Smooth muscle cell (in vitro differentiated cells): Measurements from ENCODE around the gene TREML4. TPM values are rescaled to one million over a fixed set of nuclear protein-coding genes. Genes with fewer than 3 reads are reported as not detected.

Experiments used
- DNase-seq: peaks from one replicate; lab custom pipeline; 2025; ENCODE audit not compliant: unreplicated experiment; lab: John Stamatoyannopoulos, UW
- H2AFZ ChIP-seq: fragments of 200-600 bp; sonication (generic); 2 replicates; pipeline ENCODE4 v1.6.0; 2016; ENCODE audit warnings: antibody characterized with exemption, low read depth, mild to moderate bottlenecking
- H3F3A ChIP-seq: fragments of 200-600 bp; sonication (generic); 2 replicates; pipeline ENCODE4 v1.6.0; 2017; ENCODE audit warnings: antibody characterized with exemption, low read depth
- H3K27ac ChIP-seq: fragments of 200-600 bp; sonication (generic); 2 replicates; pipeline ENCODE4 v1.5.1; 2016; ENCODE audit warnings: low read depth, mild to moderate bottlenecking
- H3K27me3 ChIP-seq: fragments of 200-600 bp; sonication (generic); 2 replicates; pipeline ENCODE4 v1.6.1; 2016; ENCODE audit warnings: low read depth, mild to moderate bottlenecking
- H3K36me3 ChIP-seq: fragments of 200-600 bp; sonication (generic); 2 replicates; pipeline ENCODE4 v1.5.1; 2016; ENCODE audit warnings: low read depth
- H3K4me1 ChIP-seq: fragments of 200-600 bp; sonication (generic); 2 replicates; pipeline ENCODE4 v1.5.1; 2016; ENCODE audit warnings: low read depth
- H3K4me2 ChIP-seq: fragments of 200-600 bp; sonication (generic); 2 replicates; pipeline ENCODE4 v1.6.0; 2016; ENCODE audit warnings: mild to moderate bottlenecking
- H3K4me3 ChIP-seq: fragments of 200-600 bp; sonication (generic); 2 replicates; pipeline ENCODE4 v1.5.1; 2016; ENCODE audit warnings: mild to moderate bottlenecking
- H3K79me2 ChIP-seq: fragments of 200-600 bp; sonication (generic); 2 replicates; pipeline ENCODE4 v1.6.0; 2016; ENCODE audit warnings: low read depth, mild to moderate bottlenecking
- H3K9ac ChIP-seq: fragments of 200-600 bp; sonication (generic); 2 replicates; pipeline ENCODE4 v1.6.0; 2016; ENCODE audit warnings: low read depth
- H3K9me3 ChIP-seq: fragments of 200-600 bp; sonication (generic); replicated peaks from 2 replicates; pipeline ENCODE4 v1.5.1; 2016; ENCODE audit warnings: low read depth
- H4K20me1 ChIP-seq: fragments of 200-600 bp; sonication (generic); 2 replicates; pipeline ENCODE4 v1.6.0; 2016; ENCODE audit warnings: low read depth
- WGBS: methylation state at CpG from one replicate; pipeline ENCODE4 v1.1.7; 2016; ENCODE audit warnings: low lambda C conversion rate; 5-methylcytosine and 5-hydroxymethylcytosine counted together
- polyA plus RNA-seq: library from polyadenylated mRNA; unstranded; fragments of >200 nt; fragmentation: Nextera tagmentation; extraction: Ambion mirVana; gene quantifications from 2 replicates; pipeline ENCODE4 v1.2.1, GENCODE V29; 2016
- total RNA-seq: library from RNA; depleted of rRNA; stranded (reverse); fragments of >200 nt; gene quantifications from 2 replicates; pipeline ENCODE4 v1.2.3, GENCODE V29; 2014
- TF ChIP-seq, protein P1 (sequence below): fragments of 200-600 bp; sonication (generic); IDR thresholded peaks from 2 replicates; pipeline ENCODE4 v1.5.1; 2017; ENCODE audit warnings: borderline replicate concordance, mild to moderate bottlenecking, antibody characterized with exemption; ENCODE audit not compliant: insufficient read depth, poor library complexity, severe bottlenecking

The TREML4 gene
- total and polyA plus RNA-seq, 2 experiments from 2014 or later = not detected

DNA sequence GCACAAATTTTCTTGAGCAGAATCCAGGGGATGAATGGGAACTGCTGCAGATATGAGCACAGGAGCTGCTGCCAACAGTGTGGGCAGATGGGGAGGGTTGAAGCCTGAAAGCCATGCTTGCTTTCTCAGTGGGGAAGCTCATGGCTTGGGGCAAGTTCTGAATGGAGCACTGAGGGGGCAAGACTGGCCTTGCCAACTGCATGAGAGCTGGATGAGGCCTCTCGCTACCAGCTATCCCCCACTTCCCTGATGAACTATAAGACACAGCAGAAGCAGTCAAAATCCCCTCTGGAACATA, 30.0 kb downstream of the TREML4 start:
- Histone ChIP-seq H3K27ac (no peak overlapping the region), H3K4me2 (no peak overlapping the region), H4K20me1 (no peaks in the 10 kb centered on the region), H3K4me3 (no peak overlapping the region), H3K79me2 (no peaks in the 10 kb centered on the region), H3K9me3 (no peaks in the 10 kb centered on the region), H2AFZ (no peak overlapping the region), H3K27me3 (peaks cover 10% of the 10 kb centered on the region), H3F3A (peaks cover 17% of the 10 kb centered on the region), H3K36me3 (no peaks in the 10 kb centered on the region), H3K4me1 (no peaks in the 10 kb centered on the region), H3K9ac (no peak overlapping the region)
- no peak for DNase-seq
- TF ChIP-seq, protein P1, sequence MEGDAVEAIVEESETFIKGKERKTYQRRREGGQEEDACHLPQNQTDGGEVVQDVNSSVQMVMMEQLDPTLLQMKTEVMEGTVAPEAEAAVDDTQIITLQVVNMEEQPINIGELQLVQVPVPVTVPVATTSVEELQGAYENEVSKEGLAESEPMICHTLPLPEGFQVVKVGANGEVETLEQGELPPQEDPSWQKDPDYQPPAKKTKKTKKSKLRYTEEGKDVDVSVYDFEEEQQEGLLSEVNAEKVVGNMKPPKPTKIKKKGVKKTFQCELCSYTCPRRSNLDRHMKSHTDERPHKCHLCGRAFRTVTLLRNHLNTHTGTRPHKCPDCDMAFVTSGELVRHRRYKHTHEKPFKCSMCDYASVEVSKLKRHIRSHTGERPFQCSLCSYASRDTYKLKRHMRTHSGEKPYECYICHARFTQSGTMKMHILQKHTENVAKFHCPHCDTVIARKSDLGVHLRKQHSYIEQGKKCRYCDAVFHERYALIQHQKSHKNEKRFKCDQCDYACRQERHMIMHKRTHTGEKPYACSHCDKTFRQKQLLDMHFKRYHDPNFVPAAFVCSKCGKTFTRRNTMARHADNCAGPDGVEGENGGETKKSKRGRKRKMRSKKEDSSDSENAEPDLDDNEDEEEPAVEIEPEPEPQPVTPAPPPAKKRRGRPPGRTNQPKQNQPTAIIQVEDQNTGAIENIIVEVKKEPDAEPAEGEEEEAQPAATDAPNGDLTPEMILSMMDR = no peak
- WGBS = 92% methylated on average over 1 of the region's 1 CpG

DNA sequence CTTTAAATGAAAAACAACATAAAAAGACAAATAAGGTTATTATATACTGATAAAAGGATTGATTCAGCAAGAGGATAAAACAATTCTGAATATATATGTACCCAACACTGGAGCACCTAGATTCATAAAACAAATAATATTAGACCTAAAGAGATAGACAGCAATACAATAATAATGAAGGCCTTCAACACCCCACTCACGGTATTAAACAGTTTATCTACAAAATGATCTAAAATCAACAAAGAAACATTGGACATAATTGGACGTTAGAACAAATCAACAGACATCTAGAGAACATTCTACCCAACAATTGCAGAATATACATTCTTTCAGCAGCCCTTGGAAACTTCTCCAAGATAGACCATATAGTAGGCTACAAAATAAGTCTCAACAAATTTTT, 34.3 kb downstream of the TREML4 start:
- TF ChIP-seq, protein P1 = no peak
- Histone ChIP-seq H3K9ac (no peak overlapping the region), H3K79me2 (no peaks in the 10 kb centered on the region), H3K4me1 (no peaks in the 10 kb centered on the region), H3K27me3 (no peaks in the 10 kb centered on the region), H3K4me2 (no peak overlapping the region), H4K20me1 (no peaks in the 10 kb centered on the region), H3K27ac (no peak overlapping the region), H3K36me3 (no peaks in the 10 kb centered on the region), H2AFZ (no peak overlapping the region), H3K9me3 (no peaks in the 10 kb centered on the region), H3F3A (peaks cover 5% of the 10 kb centered on the region), H3K4me3 (no peak overlapping the region)
- WGBS = 68% methylated on average over 2 of the region's 2 CpGs
- DNase-seq = no peak

DNA sequence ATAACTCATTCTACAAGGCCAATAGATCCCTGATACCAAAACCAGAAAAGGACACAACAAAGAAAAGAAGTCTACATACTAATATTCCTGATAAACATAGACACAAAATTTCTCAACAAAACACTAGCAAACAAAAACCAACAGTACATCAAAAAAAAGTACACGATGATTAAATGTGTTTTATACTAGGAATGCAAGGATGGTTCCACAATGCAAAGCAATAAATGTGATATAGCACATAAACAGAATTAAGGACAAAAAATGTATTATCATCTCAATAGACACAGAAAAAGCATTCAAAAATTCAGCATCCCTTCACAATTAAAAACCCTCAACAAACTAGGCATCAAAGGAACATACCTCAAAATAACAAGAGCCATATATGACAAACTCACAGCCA, 35.1 kb downstream of the TREML4 start:
- no peak overlapping the region for H3K27ac ChIP-seq
- H2AFZ ChIP-seq = no peak overlapping the region
- TF ChIP-seq, protein P1 = no peak
- H3K79me2 ChIP-seq = no peaks in the 10 kb centered on the region
- H4K20me1 ChIP-seq = no peaks in the 10 kb centered on the region
- H3K36me3 ChIP-seq = no peaks in the 10 kb centered on the region
- no peaks in the 10 kb centered on the region for H3F3A ChIP-seq
- no peaks in the 10 kb centered on the region for H3K27me3 ChIP-seq
- H3K9me3 ChIP-seq = no peaks in the 10 kb centered on the region
- no peak overlapping the region for H3K4me3 ChIP-seq
- 92% methylated on average over 1 of the region's 1 CpG for WGBS
- H3K4me1 ChIP-seq = no peaks in the 10 kb centered on the region
- no peak overlapping the region for H3K4me2 ChIP-seq
- no peak overlapping the region for H3K9ac ChIP-seq
- DNase-seq = no peak

DNA sequence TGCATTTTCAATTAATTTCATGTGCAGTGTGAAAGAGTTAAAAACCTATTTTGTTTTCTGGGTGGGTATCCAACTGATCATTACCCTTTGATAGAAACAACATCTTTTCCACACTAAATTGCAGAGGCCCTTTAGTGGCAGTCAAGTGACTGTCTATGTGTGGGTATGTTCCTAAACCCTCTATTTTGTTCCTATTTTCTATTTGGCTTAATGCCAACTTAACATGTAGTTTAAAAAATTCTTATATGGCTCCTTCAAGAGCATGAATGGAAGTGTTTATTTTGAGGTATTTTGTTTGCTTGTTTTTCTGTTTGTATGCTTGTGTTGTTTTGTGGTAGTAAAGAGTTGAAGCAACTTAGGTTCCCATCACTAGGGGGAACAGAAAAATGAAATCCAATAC, 38.4 kb downstream of the TREML4 start:
- DNase-seq = no peak
- H3K9me3 ChIP-seq = no peaks in the 10 kb centered on the region
- peaks cover 4% of the 10 kb centered on the region for H3K27me3 ChIP-seq
- no peaks in the 10 kb centered on the region for H3F3A ChIP-seq
- H3K4me2 ChIP-seq = no peak overlapping the region
- no peak overlapping the region for H2AFZ ChIP-seq
- no peaks in the 10 kb centered on the region for H3K4me1 ChIP-seq
- no peaks in the 10 kb centered on the region for H3K36me3 ChIP-seq
- TF ChIP-seq, protein P1 = no peak
- H3K79me2 ChIP-seq = no peaks in the 10 kb centered on the region
- H4K20me1 ChIP-seq = no peaks in the 10 kb centered on the region
- no peak overlapping the region for H3K9ac ChIP-seq
- no peak overlapping the region for H3K4me3 ChIP-seq
- H3K27ac ChIP-seq = no peak overlapping the region
